Measurements from ENCODE around the gene FASN. TPM values are rescaled to one million over a fixed set of nuclear protein-coding genes. Genes with fewer than 3 reads are reported as not detected.

Gene FASN
- total RNA-seq, 1 donor from 2014 or later = 90.9 TPM

- TF ChIP-seq CTCF (IDR thresholded peaks at IDR 0.05) = peak; percentile 71 to 83 (median 73)
- Histone ChIP-seq H3K4me1 (peaks cover 12 to 16% of the 10 kb centered on the region in 2 donors), H3K27me3 (peaks cover 3% of the 10 kb centered on the region), H3K27ac (peak within 1 kb of the TSS; percentile 83 to 93), H3K36me3 (no peaks in the 10 kb centered on the region), H3K9me3 (no peaks in the 10 kb centered on the region), H3K4me3 (peak within 1 kb of the TSS; percentile 72 to 75)
- intact Hi-C loops (cut with DNase I) = loop anchor here (1.0 kb wide), 2 partner anchors 14 to 61 kb away; partner anchors contain the start of genes FASN and LRRC45
- DNase-seq (ENCODE audit: low spot score in 2 of 2) = peak; percentile 93 to 99
These were observed 60.7 kb downstream of the FASN start, which contains the start of gene DCXR for GRCh38 chr17:82037092-82037888. Gene DCXR (minus strand): TSS chr17:82037697. CDS start chr17:82037682, 15 bp downstream.

DNA sequence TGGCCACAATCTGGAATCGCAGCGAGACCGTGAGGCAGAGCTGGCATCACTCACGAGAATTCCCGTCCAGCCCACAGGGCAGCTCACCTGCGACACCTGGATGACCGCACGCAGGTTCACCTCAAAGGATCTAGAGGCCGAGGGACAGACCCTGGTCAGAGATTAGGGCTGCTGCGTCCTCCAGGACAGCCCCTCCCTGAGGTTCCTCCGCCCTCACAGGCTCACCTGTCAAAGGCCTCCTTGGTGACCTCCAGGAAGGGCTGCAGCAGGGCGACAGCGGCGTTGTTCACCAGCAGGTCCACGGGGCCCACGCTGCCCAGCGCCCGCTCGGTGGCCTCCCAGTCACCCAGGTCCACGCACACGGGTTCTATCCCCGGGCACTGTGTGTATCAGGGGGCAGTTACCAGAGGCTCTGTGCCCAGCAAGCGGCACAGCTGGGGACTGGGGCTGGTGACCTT, 61.4 kb downstream of the FASN start:
- TF ChIP-seq CTCF (IDR thresholded peaks at IDR 0.05) = no peak
- Histone ChIP-seq H3K36me3 (no peaks in the 10 kb centered on the region), H3K27me3 (peaks cover 8% of the 10 kb centered on the region), H3K27ac (peak overlapping the region; percentile 83 to 93), H3K9me3 (no peaks in the 10 kb centered on the region), H3K4me3 (peak overlapping the region; percentile 72 to 75), H3K4me1 (peaks cover 15 to 20% of the 10 kb centered on the region in 2 donors)
- intact Hi-C loops (cut with DNase I) = loop anchor here (1.0 kb wide), 2 partner anchors 13 to 62 kb away; partner anchors contain the start of genes FASN and LRRC45
- no peak for DNase-seq (ENCODE audit: low spot score in 2 of 2)

DNA sequence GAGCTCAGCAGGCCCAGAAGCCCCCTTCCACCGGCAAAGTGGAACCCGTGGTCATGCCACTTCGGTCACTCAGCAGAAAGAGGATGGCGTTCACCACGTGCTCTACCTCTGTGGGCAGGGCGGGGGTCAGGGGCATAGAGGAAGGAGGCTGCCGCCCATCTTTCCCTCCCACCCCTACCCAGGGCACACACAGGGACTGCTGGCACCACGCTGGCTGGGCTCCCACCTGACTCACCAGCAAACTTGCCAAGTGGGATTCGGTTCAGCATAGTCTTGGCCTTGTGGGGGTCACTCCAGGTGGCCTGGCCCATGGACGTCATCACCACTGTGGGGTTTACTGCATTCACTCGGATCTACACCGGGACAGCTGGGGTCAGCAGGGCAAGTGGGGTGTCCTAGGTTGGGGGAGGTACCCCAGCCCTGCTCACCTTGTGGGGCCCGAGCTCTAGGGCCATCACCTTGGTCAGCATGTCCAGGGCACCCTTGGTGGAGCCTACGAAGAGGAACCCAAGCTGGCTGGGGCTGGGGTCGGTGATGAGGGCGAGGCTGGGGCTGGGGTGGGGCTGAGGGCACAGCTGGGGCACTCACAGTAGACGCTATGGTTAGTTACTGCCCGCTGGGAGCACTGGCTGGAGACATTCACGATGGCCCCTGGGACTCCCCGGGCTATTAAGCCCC, 61.9 kb downstream of the FASN start:
- peaks cover 15 to 22% of the 10 kb centered on the region in 2 donors for H3K4me1 ChIP-seq
- no peak for TF ChIP-seq CTCF (IDR thresholded peaks at IDR 0.05)
- peak overlapping the region; percentile 83 to 93 for H3K27ac ChIP-seq
- peaks cover 8% of the 10 kb centered on the region for H3K27me3 ChIP-seq
- DNase-seq (ENCODE audit: low spot score in 2 of 2) = no peak
- no peaks in the 10 kb centered on the region for H3K9me3 ChIP-seq
- H3K4me3 ChIP-seq = peak overlapping the region; percentile 72 to 75
- intact Hi-C loops (cut with DNase I) = no loop called here
- H3K36me3 ChIP-seq = no peaks in the 10 kb centered on the region

GRCh38 chr17:82035488-82035887, 62.5 kb downstream of the FASN start:
- H3K27me3 ChIP-seq = peaks cover 8% of the 10 kb centered on the region
- H3K4me1 ChIP-seq = peaks cover 17 to 28% of the 10 kb centered on the region in 2 donors
- H3K9me3 ChIP-seq = no peaks in the 10 kb centered on the region
- no peak for TF ChIP-seq CTCF (IDR thresholded peaks at IDR 0.05)
- no peak for DNase-seq (ENCODE audit: low spot score in 2 of 2)
- H3K27ac ChIP-seq = no peak overlapping the region
- intact Hi-C loops (cut with DNase I) = no loop called here
- no peaks in the 10 kb centered on the region for H3K36me3 ChIP-seq
- no peak overlapping the region for H3K4me3 ChIP-seq

GRCh38 chr17:82034371-82035011, 63.5 kb downstream of the FASN start:
- no peaks in the 10 kb centered on the region for H3K9me3 ChIP-seq
- TF ChIP-seq CTCF (IDR thresholded peaks at IDR 0.05) = no peak
- intact Hi-C loops (cut with DNase I) = no loop called here
- H3K36me3 ChIP-seq = no peaks in the 10 kb centered on the region
- peaks cover 21 to 34% of the 10 kb centered on the region in 2 donors for H3K4me1 ChIP-seq
- H3K27me3 ChIP-seq = peaks cover 8% of the 10 kb centered on the region
- no peak overlapping the region for H3K4me3 ChIP-seq
- DNase-seq (ENCODE audit: low spot score in 2 of 2) = no peak
- no peak overlapping the region for H3K27ac ChIP-seq

All from ascending aorta (tissue), 2 donors.